ENCODE results near the gene ICAM1. TPM values are rescaled to one million over a fixed set of nuclear protein-coding genes. Genes with fewer than 3 reads are reported as not detected.

The ICAM1 gene
- polyA plus RNA-seq, 2 of the 4 experiments (the other 2 are of a cell fraction): 1.2 to 1.4 TPM

DNA sequence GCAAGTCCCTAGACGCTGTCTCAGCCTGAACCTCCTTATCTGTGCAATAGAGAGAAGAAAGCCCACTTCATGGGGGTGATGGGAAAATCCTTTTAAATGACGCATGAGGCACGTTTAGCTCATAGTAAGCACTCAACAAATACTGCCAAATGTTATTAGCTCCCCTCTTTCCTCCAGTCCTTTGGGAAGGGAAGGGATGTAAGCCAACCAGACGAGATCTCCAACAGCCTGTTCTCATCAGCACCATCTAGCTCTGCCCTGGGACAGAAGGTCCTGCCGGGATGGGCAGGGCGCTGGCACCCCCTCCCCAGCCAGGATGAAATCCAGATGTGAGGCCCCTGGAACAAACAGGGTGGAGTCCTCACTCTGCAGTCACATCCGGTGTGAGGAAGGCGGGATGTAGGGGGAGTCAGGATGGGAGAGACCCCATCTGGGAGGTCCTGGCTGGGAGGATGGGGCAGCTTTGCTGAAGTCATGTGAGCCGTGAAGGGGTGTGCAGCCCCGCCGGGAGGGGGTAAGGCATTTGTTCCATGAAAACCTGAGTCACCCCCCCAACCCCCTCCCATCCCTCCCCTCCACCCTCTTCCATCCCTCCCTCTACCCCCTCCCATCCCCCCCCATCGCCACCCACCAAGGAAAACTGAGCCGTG is 44.4 kb upstream of the ICAM1 start:
- Histone ChIP-seq H3K27ac (no peak overlapping the region), H3K4me2 (no peak overlapping the region), H3K4me3 (no peak overlapping the region), H3K4me1 (peaks cover 5% of the 10 kb centered on the region; the same call in 1 of the 3 replicates), H3K9me3 (no peaks in the 10 kb centered on the region)
- no peak for TF ChIP-seq FOXS1 (CRISPR knock-in tag; IDR thresholded peaks at IDR 0.05)
- no peak for TF ChIP-seq HOXB5 (CRISPR knock-in tag; IDR thresholded peaks at IDR 0.05)
- no peak for TF ChIP-seq HOXA7 (CRISPR knock-in tag; IDR thresholded peaks at IDR 0.05)
- ATAC-seq: no peak
- ChIA-PET CTCF (interaction anchor here (0.6 to 2.4 kb wide), 7 partner anchors 10 to 296 kb away, joined by 3 to 12 read pairs (median 3); no protein-coding TSS in a partner anchor), POLR2A (no interaction called here)
- DNase-seq (ENCODE audit: low read depth in 1 of 2, low spot score in 1 of 2): no peak
- no peak for FAIRE-seq
- 66% methylated on average over 10 of the region's 13 CpGs for WGBS (ENCODE audit: missing lambda C conversion rate)

DNA sequence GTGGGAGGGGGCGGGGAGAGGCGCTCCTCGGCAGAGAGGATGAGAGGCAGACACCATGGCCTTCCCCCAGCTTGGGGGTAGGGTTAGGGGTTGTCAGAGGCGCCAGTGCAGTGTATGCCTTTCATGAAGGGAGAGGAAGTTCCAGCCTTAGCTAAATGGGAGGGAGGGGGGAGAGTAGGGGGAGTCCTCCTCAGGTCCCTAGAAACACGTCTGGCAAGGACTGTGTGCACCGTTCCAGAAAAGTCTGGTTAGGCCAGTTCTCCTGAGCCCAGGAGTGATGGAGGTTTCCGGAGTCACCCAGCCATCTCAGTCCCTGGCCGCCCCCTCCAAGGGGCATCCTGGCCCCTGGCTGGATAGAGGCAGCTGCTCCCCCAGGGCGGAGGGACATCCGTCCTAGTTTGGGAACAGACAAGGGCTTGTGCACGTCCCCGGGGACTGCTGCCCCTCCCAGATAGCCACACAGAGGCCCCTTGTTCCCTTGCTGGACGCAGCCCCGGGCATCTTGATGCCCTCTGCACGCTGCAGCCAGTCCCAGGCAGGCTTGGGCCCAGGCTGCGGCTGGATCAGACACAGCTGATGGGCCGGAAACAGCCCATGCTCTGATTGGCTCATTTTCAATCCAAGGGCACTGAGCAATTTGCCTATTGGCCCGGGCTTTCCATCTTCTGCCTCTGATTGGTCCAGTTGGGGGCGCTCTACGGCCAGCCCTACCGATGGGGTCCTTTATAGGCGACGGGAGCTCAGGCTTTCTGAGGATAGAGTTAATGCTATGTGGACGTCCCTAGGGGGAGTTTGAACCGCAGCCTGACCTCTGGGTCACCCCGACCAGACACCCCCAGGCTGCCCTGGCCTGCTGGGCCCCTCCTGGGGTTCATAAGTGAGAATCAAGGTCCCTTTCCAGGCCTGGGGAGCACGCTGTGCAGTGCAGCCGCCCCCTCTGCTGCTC is 43.6 kb upstream of the ICAM1 start:
- Histone ChIP-seq H3K4me3 (no peak overlapping the region), H3K4me1 (peaks cover 5% of the 10 kb centered on the region; the same call in 1 of the 3 replicates), H3K4me2 (no peak overlapping the region), H3K27ac (no peak overlapping the region), H3K9me3 (no peaks in the 10 kb centered on the region)
- POLR2A ChIA-PET: interaction anchor here (0.6 kb wide), 1 partner anchor 13 kb away, joined by 3 read pairs; no protein-coding TSS in a partner anchor
- ATAC-seq (no peak), DNase-seq (ENCODE audit: low read depth in 1 of 2, low spot score in 1 of 2) (no peak), FAIRE-seq (no peak)
- CTCF ChIA-PET: interaction anchor here (0.5 to 2.4 kb wide), 8 partner anchors 8 to 325 kb away, joined by 3 to 12 read pairs (median 4); no protein-coding TSS in a partner anchor
- 92% methylated on average over 19 of the region's 28 CpGs for WGBS (ENCODE audit: missing lambda C conversion rate)
- TF ChIP-seq ZSCAN20 (CRISPR knock-in tag; IDR thresholded peaks at IDR 0.05) (no peak), GATA3 (IDR thresholded peaks at IDR 0.05; ENCODE audit: borderline replicate concordance) (no peak), FOSB (CRISPR knock-in tag; IDR thresholded peaks at IDR 0.05) (no peak), FOXS1 (CRISPR knock-in tag; IDR thresholded peaks at IDR 0.05) (no peak), NFE2L2 (conservative IDR thresholded peaks at IDR 0.05; ENCODE audit: low read length) (no peak), HOXB5 (CRISPR knock-in tag; IDR thresholded peaks at IDR 0.05) (no peak), NR3C1 (IDR thresholded peaks at IDR 0.05) (no peak), CBX8 (IDR thresholded peaks at IDR 0.05) (no peak), RCOR1 (IDR thresholded peaks at IDR 0.05; ENCODE audit: low read depth, low read length) (no peak), ZC3H11A (IDR thresholded peaks at IDR 0.05) (no peak), JUNB (IDR thresholded peaks at IDR 0.05) (no peak), HOXB13 (CRISPR knock-in tag; IDR thresholded peaks at IDR 0.05; ENCODE audit: low read depth) (no peak), SMC3 (IDR thresholded peaks at IDR 0.05) (no peak), CEBPB (IDR thresholded peaks at IDR 0.05) (no peak), CHD2 (IDR thresholded peaks at IDR 0.05; ENCODE audit: low read length, partially characterized antibody) (no peak)
- TF ChIP-seq, protein P1, sequence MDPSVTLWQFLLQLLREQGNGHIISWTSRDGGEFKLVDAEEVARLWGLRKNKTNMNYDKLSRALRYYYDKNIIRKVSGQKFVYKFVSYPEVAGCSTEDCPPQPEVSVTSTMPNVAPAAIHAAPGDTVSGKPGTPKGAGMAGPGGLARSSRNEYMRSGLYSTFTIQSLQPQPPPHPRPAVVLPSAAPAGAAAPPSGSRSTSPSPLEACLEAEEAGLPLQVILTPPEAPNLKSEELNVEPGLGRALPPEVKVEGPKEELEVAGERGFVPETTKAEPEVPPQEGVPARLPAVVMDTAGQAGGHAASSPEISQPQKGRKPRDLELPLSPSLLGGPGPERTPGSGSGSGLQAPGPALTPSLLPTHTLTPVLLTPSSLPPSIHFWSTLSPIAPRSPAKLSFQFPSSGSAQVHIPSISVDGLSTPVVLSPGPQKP (IDR thresholded peaks at IDR 0.05; ENCODE audit: low read depth, low read length): no peak
- TF ChIP-seq, protein P2, sequence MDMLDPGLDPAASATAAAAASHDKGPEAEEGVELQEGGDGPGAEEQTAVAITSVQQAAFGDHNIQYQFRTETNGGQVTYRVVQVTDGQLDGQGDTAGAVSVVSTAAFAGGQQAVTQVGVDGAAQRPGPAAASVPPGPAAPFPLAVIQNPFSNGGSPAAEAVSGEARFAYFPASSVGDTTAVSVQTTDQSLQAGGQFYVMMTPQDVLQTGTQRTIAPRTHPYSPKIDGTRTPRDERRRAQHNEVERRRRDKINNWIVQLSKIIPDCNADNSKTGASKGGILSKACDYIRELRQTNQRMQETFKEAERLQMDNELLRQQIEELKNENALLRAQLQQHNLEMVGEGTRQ (IDR thresholded peaks at IDR 0.05): no peak

DNA sequence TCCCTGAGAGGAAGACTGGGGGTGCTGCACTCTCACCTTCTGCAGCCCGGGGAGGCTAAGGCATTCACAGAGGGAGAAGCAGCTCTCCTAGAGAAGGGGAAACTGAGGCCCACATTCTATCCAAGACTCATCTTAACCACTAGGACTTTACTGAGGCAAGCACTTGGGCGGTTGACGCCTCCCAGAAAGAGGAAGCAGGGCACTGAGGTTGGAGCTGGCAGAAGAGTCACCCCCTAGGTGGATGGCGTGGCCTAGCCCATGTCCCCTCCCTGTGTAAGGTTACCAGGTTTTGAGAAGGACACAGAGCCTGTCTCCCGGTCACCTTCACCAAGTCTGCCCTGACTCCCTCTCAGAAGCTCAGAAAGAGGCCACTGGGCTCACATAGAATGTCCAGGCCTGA is 42.5 kb upstream of the ICAM1 start:
- Histone ChIP-seq H3K27ac (no peak overlapping the region), H3K4me3 (no peak overlapping the region), H3K4me2 (no peak overlapping the region), H3K9me3 (no peaks in the 10 kb centered on the region), H3K4me1 (peaks cover 5% of the 10 kb centered on the region; the same call in 1 of the 3 replicates)
- POLR2A ChIA-PET: no interaction called here
- DNase-seq (ENCODE audit: low read depth in 1 of 2, low spot score in 1 of 2) (no peak), ATAC-seq (no peak), FAIRE-seq (no peak)
- 96% methylated on average over 2 of the region's 5 CpGs for WGBS (ENCODE audit: missing lambda C conversion rate)
- CTCF ChIA-PET: interaction anchor here (0.6 to 2.3 kb wide), 14 partner anchors 9 to 1647 kb away, joined by 3 to 9 read pairs (median 4); partner anchors contain the start of gene DNMT1
- TF ChIP-seq TP53 (CRISPR knock-in tag; IDR thresholded peaks at IDR 0.05) (no peak), HOXB13 (CRISPR knock-in tag; IDR thresholded peaks at IDR 0.05; ENCODE audit: low read depth) (no peak), CHD2 (IDR thresholded peaks at IDR 0.05; ENCODE audit: low read length, partially characterized antibody) (no peak), RFX5 (IDR thresholded peaks at IDR 0.05) (no peak), ZFP36 (IDR thresholded peaks at IDR 0.05; ENCODE audit: borderline replicate concordance, partially characterized antibody) (no peak), ZSCAN20 (CRISPR knock-in tag; IDR thresholded peaks at IDR 0.05) (no peak), KDM5A (IDR thresholded peaks at IDR 0.05) (no peak)
- TF ChIP-seq, protein P3, sequence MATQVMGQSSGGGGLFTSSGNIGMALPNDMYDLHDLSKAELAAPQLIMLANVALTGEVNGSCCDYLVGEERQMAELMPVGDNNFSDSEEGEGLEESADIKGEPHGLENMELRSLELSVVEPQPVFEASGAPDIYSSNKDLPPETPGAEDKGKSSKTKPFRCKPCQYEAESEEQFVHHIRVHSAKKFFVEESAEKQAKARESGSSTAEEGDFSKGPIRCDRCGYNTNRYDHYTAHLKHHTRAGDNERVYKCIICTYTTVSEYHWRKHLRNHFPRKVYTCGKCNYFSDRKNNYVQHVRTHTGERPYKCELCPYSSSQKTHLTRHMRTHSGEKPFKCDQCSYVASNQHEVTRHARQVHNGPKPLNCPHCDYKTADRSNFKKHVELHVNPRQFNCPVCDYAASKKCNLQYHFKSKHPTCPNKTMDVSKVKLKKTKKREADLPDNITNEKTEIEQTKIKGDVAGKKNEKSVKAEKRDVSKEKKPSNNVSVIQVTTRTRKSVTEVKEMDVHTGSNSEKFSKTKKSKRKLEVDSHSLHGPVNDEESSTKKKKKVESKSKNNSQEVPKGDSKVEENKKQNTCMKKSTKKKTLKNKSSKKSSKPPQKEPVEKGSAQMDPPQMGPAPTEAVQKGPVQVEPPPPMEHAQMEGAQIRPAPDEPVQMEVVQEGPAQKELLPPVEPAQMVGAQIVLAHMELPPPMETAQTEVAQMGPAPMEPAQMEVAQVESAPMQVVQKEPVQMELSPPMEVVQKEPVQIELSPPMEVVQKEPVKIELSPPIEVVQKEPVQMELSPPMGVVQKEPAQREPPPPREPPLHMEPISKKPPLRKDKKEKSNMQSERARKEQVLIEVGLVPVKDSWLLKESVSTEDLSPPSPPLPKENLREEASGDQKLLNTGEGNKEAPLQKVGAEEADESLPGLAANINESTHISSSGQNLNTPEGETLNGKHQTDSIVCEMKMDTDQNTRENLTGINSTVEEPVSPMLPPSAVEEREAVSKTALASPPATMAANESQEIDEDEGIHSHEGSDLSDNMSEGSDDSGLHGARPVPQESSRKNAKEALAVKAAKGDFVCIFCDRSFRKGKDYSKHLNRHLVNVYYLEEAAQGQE (IDR thresholded peaks at IDR 0.05): no peak
- TF ChIP-seq, protein P4, sequence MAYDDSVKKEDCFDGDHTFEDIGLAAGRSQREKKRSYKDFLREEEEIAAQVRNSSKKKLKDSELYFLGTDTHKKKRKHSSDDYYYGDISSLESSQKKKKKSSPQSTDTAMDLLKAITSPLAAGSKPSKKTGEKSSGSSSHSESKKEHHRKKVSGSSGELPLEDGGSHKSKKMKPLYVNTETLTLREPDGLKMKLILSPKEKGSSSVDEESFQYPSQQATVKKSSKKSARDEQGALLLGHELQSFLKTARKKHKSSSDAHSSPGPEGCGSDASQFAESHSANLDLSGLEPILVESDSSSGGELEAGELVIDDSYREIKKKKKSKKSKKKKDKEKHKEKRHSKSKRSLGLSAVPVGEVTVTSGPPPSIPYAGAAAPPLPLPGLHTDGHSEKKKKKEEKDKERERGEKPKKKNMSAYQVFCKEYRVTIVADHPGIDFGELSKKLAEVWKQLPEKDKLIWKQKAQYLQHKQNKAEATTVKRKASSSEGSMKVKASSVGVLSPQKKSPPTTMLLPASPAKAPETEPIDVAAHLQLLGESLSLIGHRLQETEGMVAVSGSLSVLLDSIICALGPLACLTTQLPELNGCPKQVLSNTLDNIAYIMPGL (CRISPR knock-in tag; IDR thresholded peaks at IDR 0.05; ENCODE audit: borderline replicate concordance): no peak
